GM04503 (cell line): ENCODE results near the gene RALGDS.
"Not testable (repeated sequence)": the region's sequence is repeated elsewhere in the genome, so short reads cannot be mapped to it uniquely, and the experiment has no call there.

Experiments used
- DNase-seq: peaks from one replicate; pipeline ENCODE4 v3.0.0-alpha.2; 2012; ENCODE audit warnings: low read depth

Gene RALGDS

DNA sequence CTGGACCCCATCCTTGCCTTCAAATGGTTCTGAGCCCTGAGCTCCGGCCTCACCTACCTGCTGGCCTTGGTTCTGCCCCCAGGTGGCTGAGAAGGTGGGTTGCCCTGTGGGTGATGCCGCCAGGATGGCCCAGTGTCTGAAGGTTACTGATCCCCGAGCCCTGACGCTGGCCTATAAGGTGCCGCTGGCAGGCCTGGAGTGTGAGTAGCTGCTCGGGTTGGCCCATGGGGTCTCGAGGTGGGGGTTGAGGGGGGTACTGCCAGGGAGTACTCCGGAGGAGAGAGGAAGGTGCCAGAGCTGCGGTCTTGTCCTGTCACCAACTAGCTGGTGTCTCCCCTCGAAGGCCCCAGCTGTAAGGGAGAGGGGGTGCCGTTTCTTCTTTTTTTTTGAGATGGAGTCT is 54.0 kb downstream of the RALGDS start:
- no peak for DNase-seq

DNA sequence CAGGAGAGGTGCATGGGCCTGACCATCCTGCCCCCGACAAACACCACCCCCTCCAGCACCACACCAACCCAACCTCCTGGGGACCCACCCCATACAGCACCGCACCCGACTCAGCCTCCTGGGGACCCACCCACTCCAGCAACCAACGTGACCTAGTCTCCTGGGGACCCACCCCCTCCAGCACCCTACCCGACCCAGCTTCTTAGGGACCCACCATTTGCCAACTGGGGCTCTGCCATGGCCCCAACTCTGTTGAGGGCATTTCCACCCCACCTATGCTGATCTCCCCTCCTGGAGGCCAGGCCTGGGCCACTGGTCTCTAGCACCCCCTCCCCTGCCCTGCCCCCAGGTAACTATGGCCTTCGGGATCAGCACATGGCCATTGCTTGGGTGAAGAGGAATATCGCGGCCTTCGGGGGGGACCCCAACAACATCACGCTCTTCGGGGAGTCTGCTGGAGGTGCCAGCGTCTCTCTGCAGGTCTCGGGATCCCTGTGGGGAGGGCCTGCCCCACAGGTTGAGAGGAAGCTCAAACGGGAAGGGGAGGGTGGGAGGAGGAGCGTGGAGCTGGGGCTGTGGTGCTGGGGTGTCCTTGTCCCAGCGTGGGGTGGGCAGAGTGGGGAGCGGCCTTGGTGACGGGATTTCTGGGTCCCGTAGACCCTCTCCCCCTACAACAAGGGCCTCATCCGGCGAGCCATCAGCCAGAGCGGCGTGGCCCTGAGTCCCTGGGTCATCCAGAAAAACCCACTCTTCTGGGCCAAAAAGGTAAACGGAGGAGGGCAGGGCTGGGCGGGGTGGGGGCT is 54.7 kb downstream of the RALGDS start:
- no peak for DNase-seq

DNA sequence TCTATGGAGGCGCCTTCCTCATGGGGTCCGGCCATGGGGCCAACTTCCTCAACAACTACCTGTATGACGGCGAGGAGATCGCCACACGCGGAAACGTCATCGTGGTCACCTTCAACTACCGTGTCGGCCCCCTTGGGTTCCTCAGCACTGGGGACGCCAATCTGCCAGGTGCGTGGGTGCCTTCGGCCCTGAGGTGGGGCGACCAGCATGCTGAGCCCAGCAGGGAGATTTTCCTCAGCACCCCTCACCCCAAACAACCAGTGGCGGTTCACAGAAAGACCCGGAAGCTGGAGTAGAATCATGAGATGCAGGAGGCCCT is 56.0 kb downstream of the RALGDS start:
- DNase-seq = no peak

DNA sequence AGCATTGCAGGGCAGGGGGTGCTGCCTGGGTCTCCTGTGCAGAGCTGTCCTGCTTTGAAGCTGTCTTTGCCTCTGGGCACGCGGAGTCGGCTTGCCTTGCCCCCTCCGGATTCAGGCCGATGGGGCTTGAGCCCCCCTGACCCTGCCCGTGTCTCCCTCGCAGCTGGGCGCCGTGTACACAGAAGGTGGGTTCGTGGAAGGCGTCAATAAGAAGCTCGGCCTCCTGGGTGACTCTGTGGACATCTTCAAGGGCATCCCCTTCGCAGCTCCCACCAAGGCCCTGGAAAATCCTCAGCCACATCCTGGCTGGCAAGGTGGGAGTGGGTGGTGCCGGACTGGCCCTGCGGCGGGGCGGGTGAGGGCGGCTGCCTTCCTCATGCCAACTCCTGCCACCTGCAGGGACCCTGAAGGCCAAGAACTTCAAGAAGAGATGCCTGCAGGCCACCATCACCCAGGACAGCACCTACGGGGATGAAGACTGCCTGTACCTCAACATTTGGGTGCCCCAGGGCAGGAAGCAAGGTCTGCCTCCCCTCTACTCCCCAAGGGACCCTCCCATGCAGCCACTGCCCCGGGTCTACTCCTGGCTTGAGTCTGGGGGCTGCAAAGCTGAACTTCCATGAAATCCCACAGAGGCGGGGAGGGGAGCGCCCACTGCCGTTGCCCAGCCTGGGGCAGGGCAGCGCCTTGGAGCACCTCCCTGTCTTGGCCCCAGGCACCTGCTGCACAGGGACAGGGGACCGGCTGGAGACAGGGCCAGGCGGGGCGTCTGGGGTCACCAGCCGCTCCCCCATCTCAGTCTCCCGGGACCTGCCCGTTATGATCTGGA is 56.6 kb downstream of the RALGDS start:
- no peak for DNase-seq

DNA sequence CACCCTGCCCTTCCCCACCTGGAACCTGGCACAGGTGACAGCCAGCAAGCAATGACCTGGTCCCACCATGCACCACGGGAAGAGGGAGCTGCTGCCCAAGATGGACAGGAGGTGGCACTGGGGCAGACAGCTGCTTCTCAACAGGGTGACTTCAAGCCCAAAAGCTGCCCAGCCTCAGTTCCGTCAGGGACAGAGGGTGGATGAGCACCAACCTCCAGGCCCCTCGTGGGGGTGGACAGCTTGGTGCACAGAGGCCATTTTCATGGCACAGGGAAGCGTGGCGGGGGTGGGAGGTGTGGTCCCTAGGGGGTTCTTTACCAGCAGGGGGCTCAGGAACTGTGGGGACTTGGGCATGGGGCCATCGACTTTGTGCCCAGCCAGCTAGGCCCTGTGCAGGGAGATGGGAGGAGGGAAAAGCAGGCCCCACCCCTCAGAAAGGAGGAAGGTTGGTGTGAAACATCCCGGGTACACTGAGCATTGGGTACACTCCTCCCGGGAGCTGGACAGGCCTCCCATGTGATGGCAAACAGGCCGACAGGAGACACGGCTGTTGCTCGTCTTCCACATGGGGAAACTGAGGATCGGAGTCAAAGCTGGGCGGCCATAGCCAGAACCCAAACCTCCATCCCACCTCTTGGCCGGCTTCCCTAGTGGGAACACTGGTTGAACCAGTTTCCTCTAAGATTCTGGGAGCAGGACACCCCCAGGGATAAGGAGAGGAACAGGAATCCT is 57.4 kb downstream of the RALGDS start:
- DNase-seq = no peak

DNA sequence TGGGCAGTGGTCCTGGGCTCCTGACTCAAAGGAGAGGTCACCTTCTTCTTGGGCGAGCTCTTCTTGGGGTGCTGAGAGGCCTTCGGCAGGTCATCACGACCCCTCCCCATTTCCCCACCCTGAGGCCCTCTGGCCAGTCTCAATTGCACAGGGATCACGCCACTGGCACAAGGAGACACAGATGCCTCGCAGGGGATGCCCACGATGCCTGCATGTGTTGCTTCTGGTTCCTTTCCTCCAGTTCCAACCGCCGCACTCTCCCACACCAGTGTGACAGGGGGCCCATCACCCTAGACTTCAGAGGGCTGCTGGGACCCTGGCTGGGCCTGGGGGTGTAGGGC is 57.9 kb downstream of the RALGDS start:
- no peak for DNase-seq

DNA sequence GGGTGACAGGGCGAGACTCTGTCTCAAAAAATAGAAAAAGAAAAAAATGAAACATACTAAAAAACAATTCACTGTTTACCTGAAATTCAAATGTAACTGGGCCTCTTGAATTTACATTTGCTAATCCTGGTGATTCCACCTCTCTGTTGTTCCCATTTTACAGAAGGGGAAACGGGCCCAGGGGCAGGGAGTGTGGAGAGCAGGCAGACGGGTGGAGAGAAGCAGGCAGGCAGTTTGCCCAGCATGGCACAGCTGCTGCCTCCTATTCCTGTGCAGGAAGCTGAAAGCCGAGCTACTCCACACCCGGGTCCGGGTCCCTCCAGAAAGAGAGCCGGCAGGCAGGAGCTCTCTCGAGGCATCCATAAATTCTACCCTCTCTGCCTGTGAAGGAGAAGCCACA is 58.5 kb downstream of the RALGDS start:
- not testable (repeated sequence) for DNase-seq

DNA sequence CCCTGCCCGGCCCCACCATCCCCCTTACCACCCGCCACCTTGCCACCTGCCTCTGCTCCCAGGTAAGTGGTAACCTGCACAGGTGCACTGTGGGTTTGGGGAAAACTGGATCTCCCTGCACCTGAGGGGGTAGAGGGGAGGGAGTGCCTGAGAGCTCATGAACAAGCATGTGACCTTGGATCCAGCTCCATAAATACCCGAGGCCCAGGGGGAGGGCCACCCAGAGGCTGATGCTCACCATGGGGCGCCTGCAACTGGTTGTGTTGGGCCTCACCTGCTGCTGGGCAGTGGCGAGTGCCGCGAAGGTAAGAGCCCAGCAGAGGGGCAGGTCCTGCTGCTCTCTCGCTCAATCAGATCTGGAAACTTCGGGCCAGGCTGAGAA is 59.3 kb downstream of the RALGDS start, which contains the start of gene CEL:
TSS of gene CEL (plus strand) at position 218 of the 382 bp plus-strand sequence. CDS start at position 240, 22 bp downstream.
- DNase-seq = not testable (repeated sequence)

DNA sequence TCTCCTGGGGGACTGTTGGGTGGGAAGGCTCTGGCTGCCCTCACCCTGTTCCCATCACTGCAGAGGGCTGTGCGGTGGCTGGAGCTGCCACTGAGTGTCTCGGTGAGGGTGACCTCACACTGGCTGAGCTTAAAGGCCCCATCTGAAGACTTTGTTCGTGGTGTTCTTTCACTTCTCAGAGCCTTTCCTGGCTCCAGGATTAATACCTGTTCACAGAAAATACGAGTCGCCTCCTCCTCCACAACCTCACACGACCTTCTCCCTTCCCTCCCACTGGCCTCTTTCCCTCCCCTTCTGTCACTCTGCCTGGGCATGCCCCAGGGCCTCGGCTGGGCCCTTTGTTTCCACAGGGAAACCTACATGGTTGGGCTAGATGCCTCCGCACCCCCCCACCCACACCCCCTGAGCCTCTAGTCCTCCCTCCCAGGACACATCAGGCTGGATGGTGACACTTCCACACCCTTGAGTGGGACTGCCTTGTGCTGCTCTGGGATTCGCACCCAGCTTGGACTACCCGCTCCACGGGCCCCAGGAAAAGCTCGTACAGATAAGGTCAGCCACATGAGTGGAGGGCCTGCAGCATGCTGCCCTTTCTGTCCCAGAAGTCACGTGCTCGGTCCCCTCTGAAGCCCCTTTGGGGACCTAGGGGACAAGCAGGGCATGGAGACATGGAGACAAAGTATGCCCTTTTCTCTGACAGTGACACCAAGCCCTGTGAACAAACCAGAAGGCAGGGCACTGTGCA is 59.8 kb downstream of the RALGDS start:
- not testable (repeated sequence) for DNase-seq

DNA sequence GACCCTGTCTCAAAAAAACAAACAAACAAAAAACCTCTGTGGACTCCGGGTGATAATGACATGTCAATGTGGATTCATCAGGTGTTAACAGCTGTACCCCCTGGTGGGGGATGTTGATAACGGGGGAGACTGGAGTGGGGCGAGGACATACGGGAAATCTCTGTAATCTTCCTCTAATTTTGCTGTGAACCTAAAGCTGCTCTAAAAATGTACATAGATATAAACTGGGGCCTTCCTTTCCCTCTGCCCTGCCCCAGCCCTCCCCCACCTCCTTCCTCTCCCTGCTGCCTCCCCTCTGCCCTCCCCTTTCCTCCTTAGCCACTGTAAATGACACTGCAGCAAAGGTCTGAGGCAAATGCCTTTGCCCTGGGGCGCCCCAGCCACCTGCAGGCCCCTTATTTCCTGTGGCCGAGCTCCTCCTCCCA is 60.6 kb downstream of the RALGDS start:
- no peak for DNase-seq

DNA sequence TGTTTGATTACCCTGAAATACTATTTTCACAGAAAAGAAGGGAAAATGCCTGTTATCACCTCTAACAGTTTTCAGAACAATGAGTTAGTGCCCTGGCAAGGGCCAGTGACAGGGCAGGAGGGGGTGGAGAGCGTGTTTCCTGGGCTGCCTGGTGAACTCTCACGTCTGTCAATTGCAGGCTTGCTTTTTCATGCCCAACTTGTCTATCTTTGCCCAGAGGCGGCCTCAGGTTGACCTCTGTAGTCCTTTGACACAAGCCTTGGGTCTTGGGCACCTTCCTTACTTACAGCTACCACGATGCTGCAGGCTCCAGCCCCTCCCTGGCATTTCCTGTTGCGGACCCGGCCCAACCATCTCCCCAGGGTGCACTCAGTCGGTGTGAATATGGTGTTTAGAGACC is 61.4 kb downstream of the RALGDS start:
- no peak for DNase-seq

DNA sequence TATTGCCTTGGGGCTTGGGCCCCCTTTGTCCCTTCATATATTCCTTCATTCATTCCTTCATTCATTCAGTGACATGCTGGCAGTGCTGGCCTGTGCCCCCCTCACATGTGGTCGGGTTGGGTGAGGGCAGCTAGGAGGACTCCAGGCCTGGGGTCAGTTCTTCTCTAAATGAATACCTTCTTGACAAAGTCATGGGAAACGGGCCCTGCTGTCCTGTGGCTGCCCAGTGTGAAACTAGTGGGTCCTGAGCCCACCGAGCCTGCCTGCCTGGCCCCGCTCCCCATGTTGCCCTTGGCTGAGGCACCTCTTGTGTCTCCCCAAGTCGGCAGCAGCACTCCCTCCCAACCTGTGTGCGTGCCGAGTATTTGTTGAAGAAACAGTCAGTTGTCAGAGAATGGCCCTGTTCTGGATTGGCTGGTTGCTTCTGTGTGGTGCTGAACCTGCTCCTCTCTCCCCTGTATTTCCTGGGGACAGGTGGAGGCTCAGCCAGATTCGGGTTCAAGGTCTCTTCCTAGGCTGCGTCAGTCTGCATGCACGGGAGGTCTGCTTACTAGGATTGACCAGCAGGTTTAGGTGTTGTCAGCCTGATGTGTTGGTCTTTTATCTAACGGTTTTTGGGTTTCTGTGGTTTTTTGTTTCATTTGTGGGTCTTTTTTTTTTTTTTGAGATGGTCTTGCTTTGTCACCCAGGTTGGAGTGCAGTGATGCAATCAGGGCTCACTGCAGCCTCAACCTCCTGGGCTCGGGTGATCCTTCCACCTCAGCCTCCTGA is 62.3 kb downstream of the RALGDS start:
- no peak for DNase-seq

DNA sequence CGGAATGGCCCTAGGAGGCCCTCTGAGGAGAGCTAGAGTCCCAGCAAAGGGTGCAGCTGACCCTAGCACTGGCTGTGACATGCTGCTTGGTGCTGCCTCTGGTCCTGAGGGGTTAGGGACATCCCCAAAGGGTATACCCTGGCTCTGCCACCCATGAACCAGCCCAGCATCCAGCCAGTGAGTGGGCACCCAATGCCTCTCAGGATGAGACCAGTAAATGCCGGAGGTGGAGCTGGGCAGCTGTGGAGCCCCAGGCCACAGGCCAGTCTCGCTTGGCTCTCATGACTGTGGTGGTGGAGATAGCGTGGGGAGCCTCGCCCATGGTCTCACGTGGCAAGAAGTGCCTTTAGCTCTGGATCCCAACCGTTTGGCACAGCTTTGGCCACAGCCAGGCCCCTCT is 63.0 kb downstream of the RALGDS start:
- DNase-seq = no peak

DNA sequence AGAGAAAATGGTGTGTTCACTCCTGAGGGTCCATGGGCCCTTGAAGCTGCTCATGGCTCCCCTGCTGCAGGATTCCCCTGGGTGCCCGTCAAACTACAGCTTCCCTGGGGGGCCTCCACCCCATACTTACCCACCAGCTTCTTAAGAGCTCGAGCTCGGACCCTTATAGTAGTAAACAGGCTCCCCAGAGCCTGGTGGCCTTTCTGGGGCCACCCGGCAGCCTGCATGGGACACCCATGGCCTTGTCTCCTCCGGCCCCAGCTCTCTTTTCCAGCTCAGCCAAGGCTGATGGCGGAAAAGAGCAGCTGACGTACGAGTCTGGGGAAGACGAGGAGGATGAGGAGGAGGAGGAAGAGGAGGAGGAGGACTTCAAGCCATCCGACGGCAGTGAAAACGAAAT is 63.5 kb downstream of the RALGDS start:
- DNase-seq = no peak

DNA sequence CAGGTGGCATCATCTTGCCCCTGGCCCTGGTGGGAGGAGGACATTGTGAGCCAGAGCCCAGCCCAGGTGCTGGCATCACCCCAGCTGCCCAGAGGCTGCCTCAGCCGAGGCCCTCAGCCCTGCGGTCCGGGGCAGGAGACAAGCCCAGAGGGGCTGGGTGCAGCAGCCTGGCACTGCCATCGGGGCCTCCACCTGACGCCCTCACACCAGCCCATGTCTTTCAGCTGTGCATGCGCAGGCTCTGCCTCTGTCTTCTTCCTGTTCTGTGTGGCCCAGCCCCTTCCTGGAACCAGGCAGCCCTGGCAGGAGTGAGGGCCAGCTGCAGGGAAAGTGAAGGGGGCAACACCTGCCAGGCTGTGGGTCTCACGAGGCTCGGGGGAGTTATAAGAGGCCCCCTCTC is 64.0 kb downstream of the RALGDS start:
- DNase-seq = no peak

DNA sequence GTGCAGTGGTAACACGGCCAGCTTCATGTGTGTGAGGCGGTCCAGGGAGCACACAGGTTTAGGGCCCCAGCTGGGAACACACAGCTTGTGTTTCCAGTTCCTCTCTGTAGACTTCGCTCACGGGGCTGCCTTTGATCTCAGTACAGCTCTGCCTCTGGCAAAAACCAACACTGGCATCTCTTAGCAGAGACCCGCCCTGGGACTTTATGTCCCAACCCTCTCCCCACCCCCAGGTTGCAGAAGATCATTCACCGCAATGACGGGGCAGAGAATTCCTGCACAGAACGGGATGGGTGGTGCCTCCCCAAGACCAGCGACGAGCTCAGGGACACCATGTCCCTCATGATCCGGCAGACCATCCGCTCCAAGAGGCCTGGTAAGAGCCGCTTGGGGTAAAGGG is 64.5 kb downstream of the RALGDS start:
- DNase-seq = no peak

DNA sequence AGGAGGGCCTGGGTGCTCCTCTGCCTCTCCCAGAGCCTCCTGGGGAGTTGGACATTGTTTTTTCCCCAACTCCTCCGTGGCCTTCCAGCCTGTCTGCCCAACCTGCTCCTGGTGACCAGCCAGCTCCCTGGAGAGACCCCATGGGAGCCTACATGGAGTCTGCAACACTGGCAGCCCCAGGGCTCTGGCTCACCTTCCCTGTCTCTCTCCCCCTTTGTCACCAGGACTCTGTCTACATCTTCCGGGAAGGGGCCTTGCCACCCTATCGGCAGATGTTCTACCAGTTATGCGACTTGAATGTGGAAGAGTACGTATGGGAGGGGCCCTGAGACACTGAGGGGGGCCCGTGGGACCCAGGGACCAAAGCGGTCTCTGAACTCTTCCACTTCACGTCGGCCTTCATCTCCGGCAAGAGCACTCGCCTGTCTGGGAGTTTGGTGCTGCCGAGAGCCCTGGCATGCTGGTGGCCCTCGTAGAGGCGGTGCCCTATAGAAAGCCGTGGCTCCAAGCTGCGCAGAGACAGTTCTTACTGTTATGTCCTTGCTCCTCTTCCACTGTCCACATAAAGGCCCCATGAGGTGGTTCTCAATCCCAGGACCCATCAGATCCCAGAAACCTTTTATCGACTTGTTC is 65.1 kb downstream of the RALGDS start:
- DNase-seq = no peak

DNA sequence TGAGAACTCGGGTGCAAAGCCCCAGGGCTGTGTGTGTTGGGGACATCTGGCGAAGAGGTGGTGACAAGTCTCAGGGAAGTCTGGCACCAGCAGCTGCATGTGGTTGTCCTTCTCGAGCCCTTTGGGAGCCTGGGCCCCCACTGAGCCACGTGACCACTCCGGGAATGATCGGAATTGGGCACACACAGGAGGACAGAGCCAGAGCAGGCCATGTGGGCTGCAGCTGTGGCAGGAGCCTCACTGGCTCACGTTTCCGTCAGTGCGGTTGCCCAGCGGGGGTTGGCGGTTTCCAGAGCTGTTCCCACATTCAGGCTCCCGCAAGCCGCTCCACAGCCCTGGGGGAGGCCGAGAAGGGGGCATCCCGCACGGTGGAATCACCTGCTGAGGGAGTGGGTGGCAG is 66.1 kb downstream of the RALGDS start:
- peak; percentile 79 for DNase-seq

DNA sequence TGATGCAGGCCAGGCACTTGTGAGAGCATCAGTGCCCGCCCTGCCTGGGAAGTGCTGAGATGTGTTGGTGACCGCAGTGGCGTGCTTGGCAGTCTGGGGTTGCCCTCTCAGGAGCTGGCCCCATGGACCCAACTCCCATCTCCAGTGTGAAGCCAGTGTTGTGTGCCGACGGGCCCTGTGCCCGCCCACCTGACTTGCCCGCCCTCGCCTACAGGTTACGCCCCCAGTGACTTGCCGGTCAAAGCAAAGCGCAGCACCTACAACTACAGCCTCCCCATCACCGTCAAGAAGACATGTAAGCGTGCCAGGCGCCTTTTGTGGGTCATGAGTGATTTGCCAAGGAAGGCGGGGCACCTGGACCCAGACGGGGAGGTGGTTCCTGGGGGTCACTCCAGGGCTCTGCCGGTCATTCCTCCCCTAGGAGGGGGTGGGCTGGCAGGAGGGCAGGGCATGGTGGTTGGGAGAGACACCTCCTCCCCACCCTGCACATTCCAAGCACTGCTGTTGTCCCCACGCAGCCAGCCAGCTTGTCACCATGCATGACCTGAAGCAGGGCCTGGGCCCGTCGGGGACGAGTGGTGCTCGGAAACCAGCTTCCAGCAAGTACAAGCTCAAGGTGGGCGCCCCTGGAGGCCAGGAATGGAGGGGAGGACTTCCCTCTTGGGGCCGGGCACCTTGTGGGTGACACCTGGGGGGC is 66.7 kb downstream of the RALGDS start:
- no peak for DNase-seq

DNA sequence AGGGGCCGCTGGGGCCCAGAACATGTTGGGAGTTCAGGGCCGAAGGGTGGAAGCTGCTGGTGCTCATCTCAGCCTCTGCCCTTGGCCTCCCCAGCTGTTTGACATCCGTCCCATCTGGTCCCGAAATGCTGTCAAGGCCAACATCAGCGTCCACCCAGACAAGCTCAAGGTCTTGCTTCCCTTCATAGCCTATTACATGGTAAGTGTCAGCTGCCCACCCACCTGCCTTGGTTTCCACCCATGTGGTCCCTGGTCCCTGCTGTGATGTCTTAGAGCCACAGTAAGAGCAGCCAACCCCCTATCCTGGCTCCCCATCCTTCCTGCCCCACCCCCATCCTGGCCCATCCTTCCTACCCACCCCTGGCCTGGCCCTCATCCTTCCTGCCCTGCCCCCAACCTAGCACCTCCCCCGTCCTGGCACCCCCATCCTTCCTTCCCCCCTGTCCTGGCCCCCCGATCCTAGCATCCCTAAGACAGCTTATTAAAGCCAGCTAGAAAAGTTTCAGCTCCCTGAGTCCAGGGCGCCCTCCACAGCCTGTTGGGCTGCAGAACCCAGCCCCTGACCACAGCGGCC is 69.0 kb downstream of the RALGDS start:
- DNase-seq = no peak
